ENCODE measurements around the gene PLAAT3. TPM values are rescaled to one million over a fixed set of nuclear protein-coding genes. Genes with fewer than 3 reads are reported as not detected.
A peak's percentile ranks its signal among the peaks of the same experiment; 100 is the strongest.

The PLAAT3 gene
- total RNA-seq, 1 donor from 2014 or later = 200 TPM

GRCh38 chr11:63574856-63575602 is 39.2 kb downstream of the PLAAT3 start:
- ATAC-seq = peak; percentile 94
- intact Hi-C loops (cut with DNase I) = no loop called here
- no peak for DNase-seq (ENCODE audit: missing footprints)

DNA sequence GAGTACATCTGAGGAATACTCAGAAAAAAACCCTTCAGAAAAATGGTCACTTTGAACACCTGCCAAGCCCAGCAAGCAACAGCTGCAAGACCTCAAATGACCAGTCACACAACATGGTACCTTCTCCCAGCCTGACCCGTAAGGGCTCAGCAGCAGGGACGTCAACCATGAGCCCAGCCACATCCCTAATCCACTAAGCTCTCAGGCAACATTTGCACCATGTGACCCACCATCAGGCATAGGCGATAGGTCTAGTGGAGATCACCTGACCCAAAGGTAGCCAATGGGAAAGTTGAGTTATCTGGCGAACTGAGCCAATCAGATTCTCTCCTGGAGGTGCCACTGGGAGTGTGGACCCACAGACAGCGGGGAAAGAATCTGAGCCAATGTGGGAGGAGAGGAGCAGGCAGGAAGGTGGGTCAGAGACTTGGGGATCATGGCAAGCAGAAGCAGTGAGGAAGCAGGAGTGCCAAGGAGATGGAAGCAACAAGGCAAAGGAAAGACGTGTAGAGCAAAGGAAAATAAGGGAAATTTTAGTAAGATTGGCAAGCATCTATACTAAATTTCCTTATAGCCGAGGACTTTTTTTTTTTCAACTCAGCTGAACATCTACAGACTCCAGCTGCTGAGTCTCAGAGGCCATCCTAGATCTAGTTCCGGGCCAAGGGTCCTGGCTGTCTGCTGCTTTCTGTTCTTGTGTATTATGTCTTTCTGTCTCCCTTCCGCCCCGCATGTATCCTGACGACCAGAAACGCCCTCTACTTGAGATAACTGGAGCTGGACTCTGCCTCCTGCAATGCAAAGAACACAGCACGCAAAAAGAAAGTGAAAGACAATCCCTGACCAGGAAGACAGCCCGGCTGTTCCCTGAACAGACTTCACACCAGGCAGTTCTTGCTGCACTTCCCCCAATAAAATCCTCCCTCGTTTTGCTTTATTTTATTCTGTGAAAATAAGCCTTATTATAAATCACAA is 40.1 kb downstream of the PLAAT3 start:
- DNase-seq (ENCODE audit: missing footprints) (no peak), ATAC-seq (peak; percentile 80)
- intact Hi-C loops (cut with DNase I) = loop anchor here (2.0 kb wide), 1 partner anchor 37 kb away; no protein-coding TSS in a partner anchor

- ATAC-seq (no peak), DNase-seq (ENCODE audit: missing footprints) (no peak)
- intact Hi-C loops (cut with DNase I) = loop anchor here (2.0 kb wide), 1 partner anchor 39 kb away; no protein-coding TSS in a partner anchor
These were observed 42.1 kb downstream of the PLAAT3 start for GRCh38 chr11:63572026-63572688.

GRCh38 chr11:63569570-63569969 is 44.7 kb downstream of the PLAAT3 start:
- DNase-seq (ENCODE audit: missing footprints) (no peak), ATAC-seq (no peak)
- intact Hi-C loops (cut with DNase I) = no loop called here

- intact Hi-C loops (cut with DNase I) = loop anchor here (2.0 kb wide), 1 partner anchor 30 kb away; the partner anchor contains the start of gene PLAAT4
- peak; percentile 95 for ATAC-seq
These were observed 47.0 kb downstream of the PLAAT3 start for GRCh38 chr11:63567044-63567840.

DNA sequence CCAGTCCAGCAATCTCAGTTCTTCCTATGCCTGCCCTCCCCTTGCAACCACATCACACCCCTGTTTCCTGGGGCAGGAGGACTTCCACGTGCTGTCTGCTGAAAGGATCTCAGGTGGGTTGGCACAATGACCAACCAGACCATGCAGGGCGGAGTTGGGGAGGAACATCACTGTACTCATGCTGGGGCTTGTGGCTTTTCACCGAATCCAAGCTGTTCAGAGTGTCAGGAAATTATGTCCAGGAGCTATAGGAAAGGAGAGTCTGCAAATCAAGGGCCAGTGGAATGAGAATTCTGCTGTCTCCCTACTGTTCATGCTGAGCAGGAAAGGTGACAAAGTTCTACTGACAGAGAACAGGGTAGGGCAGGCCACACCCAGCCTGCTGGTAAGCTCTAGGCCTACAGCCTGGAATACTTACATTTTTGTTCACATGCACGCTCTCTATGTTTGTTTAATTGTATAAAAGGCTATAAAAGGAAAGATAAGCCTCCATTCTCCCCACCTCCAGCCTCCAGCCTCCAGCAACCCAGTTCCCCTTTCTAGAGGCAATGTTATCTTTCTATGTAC is 49.4 kb downstream of the PLAAT3 start:
- ATAC-seq (no peak), DNase-seq (ENCODE audit: missing footprints) (no peak)
- intact Hi-C loops (cut with DNase I) = no loop called here

More at GRCh38 chr11:63567044-63567840, 47.0 kb downstream of the PLAAT3 start:
- no peak for DNase-seq (ENCODE audit: missing footprints)

- ATAC-seq (no peak), DNase-seq (ENCODE audit: missing footprints) (no peak)
- intact Hi-C loops (cut with DNase I) = no loop called here
These were observed 50.0 kb downstream of the PLAAT3 start for GRCh38 chr11:63564056-63564774.

DNA sequence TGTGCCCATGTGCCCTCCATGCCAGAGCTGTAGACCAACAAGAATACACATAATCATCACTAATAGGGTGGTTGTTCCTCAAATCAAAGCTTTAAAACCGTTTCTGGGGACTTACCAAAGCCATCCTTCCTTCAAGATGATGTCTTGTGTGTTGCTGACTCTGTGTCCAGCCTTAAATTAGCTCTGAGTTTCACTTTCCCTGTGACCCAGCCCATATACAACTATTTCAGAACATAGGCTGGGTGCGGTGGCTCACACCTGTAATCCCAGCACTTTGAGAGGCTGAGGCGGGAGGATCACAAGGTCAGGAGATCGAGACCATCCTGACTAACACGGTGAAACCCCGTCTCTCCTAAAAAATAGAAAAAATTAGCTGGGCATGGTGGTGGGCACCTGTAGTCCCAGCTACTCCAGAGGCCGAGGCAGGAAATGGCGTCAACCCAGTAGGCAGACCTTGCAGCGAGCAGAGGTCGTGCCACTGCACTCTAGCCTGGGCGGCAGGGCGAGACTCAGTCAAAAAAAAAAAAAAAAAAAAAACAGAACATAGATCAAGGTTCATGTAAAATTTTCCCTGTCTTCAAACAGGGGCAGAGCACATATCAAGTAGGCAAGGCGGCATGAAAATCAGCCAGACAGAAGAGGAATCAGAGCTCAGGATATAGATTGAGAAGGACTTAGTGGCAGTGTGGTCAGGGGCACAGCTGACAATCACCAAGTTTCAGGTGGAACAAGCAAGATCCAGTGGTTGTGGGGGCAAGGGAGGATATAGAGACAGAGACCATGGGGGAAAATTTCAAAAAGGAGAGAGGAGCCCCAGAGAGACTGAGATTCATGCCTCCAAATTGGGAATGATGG is 50.8 kb downstream of the PLAAT3 start, which contains the start of gene PLAAT2:
Gene PLAAT2, minus strand, starts transcription at position 179 of the 855 bp plus-strand sequence. Its CDS starts 55 bp downstream, at position 124.
- DNase-seq (ENCODE audit: missing footprints) = no peak
- ATAC-seq = no peak
- intact Hi-C loops (cut with DNase I) = no loop called here

GRCh38 chr11:63560506-63561180 is 53.6 kb downstream of the PLAAT3 start:
- intact Hi-C loops (cut with DNase I) = no loop called here
- ATAC-seq (peak; percentile 53), DNase-seq (ENCODE audit: missing footprints) (no peak)

DNA sequence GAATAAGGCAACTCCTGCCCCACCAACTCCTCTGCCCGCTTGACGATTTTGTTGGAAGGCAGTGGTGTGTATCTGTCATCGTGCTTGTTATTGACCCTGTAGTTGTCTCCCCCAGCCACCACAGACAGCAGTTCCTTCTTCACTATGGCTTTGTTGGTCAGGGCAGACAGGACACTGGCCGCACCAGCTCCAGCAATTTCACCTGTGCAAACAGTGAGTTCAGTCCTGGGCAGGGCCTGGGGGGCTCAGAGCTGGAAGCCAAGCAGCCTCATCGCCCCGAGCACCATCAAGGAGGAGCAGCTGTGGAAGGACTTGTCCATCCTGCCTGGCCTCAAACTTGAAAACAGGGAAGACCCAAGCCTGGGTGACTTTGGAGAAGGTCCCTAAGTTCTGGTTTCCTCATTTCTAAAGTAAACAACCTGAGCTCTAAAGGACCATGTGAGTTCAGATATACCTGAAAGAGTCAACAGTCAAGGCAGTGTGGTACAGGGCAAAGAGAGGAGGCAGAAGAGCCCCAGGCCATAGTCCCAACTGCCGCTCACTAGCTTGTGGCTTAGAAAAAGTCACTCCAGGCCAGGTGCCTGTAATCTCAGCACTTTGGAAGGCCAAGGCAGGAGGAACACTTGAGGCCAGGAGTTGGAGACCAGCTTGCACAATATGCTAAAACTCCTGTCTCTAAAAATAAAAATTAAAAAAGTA is 55.6 kb downstream of the PLAAT3 start:
- intact Hi-C loops (cut with DNase I) = no loop called here
- ATAC-seq (no peak), DNase-seq (ENCODE audit: missing footprints) (no peak)

DNA sequence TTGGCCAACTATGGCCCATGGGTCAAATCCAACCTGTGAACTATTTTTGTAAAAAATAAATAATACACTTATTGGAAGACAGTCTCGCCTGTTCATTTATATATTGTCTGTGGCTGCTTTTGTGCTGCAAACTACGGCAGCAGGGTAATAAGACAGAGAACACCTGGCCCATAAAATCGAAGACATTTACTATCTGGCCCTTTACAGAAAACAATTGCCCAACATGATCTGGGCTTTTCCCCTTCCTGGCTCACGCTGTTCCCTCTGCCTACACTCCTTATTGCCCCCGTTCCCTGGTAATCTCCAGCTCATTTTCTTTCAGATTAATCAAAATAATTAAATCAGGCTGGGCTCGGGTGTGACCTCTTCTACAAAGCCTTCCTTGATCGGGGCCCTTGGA is 56.7 kb downstream of the PLAAT3 start:
- no peak for DNase-seq (ENCODE audit: missing footprints)
- ATAC-seq = no peak
- intact Hi-C loops (cut with DNase I) = no loop called here

DNA sequence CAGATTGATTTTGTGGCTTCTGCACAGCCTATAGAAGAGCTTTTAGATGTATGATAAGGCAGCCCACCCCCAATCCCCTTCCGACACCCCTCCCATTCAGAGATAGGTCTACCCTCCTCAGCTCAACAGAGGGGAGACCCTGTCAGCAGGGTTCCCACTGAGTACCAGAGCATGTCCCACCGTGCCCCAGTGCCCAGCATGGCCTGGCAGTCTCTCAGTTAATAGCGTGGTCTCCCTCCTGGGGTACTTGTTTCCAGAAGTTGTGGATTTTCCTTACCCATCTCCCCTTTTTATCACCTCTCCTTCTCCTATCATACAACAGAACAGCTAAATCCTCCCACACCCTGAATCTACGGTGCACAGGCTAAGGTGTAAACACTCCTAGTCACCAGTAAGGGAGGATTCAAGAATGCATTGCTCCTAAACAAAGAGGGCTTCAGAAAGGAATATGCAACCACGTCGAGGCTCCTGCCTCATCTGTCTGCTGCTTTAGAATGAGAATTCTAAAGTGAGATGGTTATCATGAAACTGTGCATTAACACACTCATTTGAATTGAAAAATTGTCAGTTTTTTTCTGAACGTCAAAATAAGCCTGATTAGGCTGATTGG is 57.7 kb downstream of the PLAAT3 start:
- no peak for DNase-seq (ENCODE audit: missing footprints)
- intact Hi-C loops (cut with DNase I) = no loop called here
- no peak for ATAC-seq

DNA sequence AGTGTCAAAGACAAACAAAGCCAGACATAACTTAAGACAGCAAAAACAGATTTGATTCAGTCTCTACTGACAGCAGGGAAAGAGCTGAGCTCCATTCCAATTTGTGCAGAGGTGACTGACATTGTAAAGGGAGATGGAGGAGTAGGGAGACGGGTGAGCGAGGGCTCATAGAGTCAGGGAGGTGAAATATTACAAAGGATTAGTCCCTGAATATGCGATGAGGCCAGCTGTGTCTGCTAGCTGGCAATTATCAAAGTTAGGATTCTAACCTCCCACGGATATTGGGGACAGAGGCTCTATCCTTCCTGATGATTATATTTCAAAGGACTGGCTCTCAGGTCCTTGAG is 59.4 kb downstream of the PLAAT3 start:
- ATAC-seq = no peak
- DNase-seq (ENCODE audit: missing footprints) = no peak
- intact Hi-C loops (cut with DNase I) = no loop called here

DNA sequence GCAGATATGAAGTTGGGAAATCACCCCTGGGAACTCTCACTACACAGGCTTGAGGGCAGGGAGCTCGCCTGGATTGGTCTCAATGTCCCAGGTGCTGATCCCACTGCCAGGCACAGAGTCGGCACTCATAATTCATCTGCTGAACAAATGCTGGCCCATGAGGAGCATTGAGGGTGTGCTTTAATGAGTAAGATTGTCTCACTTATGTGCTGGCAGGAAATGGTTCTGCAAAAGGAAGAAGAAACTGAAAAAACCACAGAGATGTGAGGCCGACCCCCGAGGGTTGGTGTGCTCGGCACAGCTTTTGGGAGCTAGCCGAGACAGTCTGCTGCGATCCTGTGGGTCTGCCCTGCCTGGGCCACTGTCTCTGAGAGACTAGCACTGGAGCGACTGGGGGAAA is 60.5 kb downstream of the PLAAT3 start:
- ATAC-seq (no peak), DNase-seq (ENCODE audit: missing footprints) (no peak)
- intact Hi-C loops (cut with DNase I) = no loop called here

- DNase-seq (ENCODE audit: missing footprints) (no peak), ATAC-seq (no peak)
- intact Hi-C loops (cut with DNase I) = no loop called here
These were observed 61.3 kb downstream of the PLAAT3 start for GRCh38 chr11:63552921-63553320.
